ENCODE data around the gene CHST7.

DNA sequence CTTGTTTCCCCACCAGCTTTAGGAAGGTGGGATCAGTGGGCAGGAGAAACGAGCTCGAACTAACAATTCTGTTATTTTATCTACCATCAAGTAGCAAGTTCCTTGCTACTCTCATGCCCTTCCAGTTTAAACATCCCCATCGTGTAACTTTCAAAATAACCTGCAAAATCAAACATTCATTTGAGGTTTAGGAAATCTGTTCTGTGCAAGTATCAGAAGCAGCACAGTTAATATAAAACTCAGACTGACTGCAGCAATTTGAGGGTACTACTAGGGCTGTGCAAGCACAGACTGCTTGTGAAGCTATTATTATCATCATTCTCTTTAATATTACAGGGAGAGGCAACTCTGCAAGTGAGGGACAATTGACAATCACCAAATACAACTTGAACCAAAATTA lies 48.0 kb downstream of the CHST7 start:
- TF ChIP-seq, protein P1, sequence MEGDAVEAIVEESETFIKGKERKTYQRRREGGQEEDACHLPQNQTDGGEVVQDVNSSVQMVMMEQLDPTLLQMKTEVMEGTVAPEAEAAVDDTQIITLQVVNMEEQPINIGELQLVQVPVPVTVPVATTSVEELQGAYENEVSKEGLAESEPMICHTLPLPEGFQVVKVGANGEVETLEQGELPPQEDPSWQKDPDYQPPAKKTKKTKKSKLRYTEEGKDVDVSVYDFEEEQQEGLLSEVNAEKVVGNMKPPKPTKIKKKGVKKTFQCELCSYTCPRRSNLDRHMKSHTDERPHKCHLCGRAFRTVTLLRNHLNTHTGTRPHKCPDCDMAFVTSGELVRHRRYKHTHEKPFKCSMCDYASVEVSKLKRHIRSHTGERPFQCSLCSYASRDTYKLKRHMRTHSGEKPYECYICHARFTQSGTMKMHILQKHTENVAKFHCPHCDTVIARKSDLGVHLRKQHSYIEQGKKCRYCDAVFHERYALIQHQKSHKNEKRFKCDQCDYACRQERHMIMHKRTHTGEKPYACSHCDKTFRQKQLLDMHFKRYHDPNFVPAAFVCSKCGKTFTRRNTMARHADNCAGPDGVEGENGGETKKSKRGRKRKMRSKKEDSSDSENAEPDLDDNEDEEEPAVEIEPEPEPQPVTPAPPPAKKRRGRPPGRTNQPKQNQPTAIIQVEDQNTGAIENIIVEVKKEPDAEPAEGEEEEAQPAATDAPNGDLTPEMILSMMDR (conservative IDR thresholded peaks at IDR 0.05) = no peak
- no peak for TF ChIP-seq ZFX (IDR thresholded peaks at IDR 0.05)
